ENCODE results near the gene TMPRSS13.

Gene TMPRSS13

GRCh38 chr11:117879516-117880480, 49.4 kb downstream of the TMPRSS13 start:
- Histone ChIP-seq H3K4ac (ENCODE audit: low read length) (no peak overlapping the region), H4K8ac (ENCODE audit: low read depth, low read length) (no peak overlapping the region), H3K4me3 (ENCODE audit: low read length in 2 of 2) (no peak overlapping the region), H3K14ac (ENCODE audit: low read length) (no peak overlapping the region), H2BK120ac (ENCODE audit: low read depth, low read length) (no peak overlapping the region), H3K79me1 (ENCODE audit: low read depth, low read length) (peaks cover 8% of the 10 kb centered on the region), H2AFZ (ENCODE audit: low read length) (no peak overlapping the region), H3K9me3 (replicated peaks in 1 of 2; ENCODE audit: control insufficient read depth in 2 of 2, insufficient read depth in 1 of 2, low read depth in 1 of 2, low read length in 2 of 2) (no peaks in the 10 kb centered on the region), H2BK15ac (ENCODE audit: low read length) (no peak overlapping the region), H3K18ac (ENCODE audit: low read length) (no peak overlapping the region), H2BK5ac (ENCODE audit: low read length) (no peak overlapping the region), H3K9ac (ENCODE audit: low read depth, low read length, poor library complexity) (no peak overlapping the region), H3K23ac (ENCODE audit: low read depth, low read length, poor library complexity) (no peak overlapping the region), H3K27me3 (ENCODE audit: control insufficient read depth in 3 of 3, insufficient read depth in 3 of 3, low read depth in 1 of 3, low read length in 3 of 3) (peaks cover 0 to 56% (median 0%) of the 10 kb centered on the region in 3 experiments), H3K4me2 (ENCODE audit: insufficient read depth, low read length, poor library complexity, severe bottlenecking) (no peak overlapping the region), H3K36me3 (replicated peaks in 1 of 2; ENCODE audit: control insufficient read depth in 2 of 2, insufficient read depth in 2 of 2, low read length in 2 of 2) (peaks cover 0 to 1% of the 10 kb centered on the region in 2 donors), H3K4me1 (ENCODE audit: control insufficient read depth in 2 of 2, insufficient read depth in 1 of 2, low read depth in 1 of 2, low read length in 2 of 2) (peaks cover 15 to 18% of the 10 kb centered on the region in 2 donors), H2AK5ac (ENCODE audit: low read depth, low read length) (no peak overlapping the region), H2BK12ac (ENCODE audit: low read length) (no peak overlapping the region), H4K91ac (ENCODE audit: low read depth, low read length, poor library complexity) (no peak overlapping the region), H3K27ac (replicated peaks; ENCODE audit: low read length) (no peak overlapping the region)
- no peak for DNase-seq (ENCODE audit: low spot score)
- WGBS, 2 donors (ENCODE audit: extremely low coverage in 2 of 2, insufficient read length in 2 of 2, insufficient replicate concordance in 1 of 2): no CpG with 5 or more reads among the region's 11 CpGs

- Histone ChIP-seq H3K9me3 (replicated peaks in 1 of 2; ENCODE audit: control insufficient read depth in 2 of 2, insufficient read depth in 1 of 2, low read depth in 1 of 2, low read length in 2 of 2) (no peaks in the 10 kb centered on the region), H3K23ac (ENCODE audit: low read depth, low read length, poor library complexity) (no peak overlapping the region), H3K4me2 (ENCODE audit: insufficient read depth, low read length, poor library complexity, severe bottlenecking) (no peak overlapping the region), H2AK5ac (ENCODE audit: low read depth, low read length) (no peak overlapping the region), H2BK15ac (ENCODE audit: low read length) (no peak overlapping the region), H3K14ac (ENCODE audit: low read length) (no peak overlapping the region), H2BK120ac (ENCODE audit: low read depth, low read length) (no peak overlapping the region), H3K4ac (ENCODE audit: low read length) (no peak overlapping the region), H3K79me1 (ENCODE audit: low read depth, low read length) (peaks cover 8% of the 10 kb centered on the region), H4K8ac (ENCODE audit: low read depth, low read length) (no peak overlapping the region), H2BK5ac (ENCODE audit: low read length) (no peak overlapping the region), H3K9ac (ENCODE audit: low read depth, low read length, poor library complexity) (no peak overlapping the region), H3K18ac (ENCODE audit: low read length) (no peak overlapping the region), H3K27ac (replicated peaks; ENCODE audit: low read length) (no peak overlapping the region), H3K4me1 (ENCODE audit: control insufficient read depth in 2 of 2, insufficient read depth in 1 of 2, low read depth in 1 of 2, low read length in 2 of 2) (peaks cover 15 to 23% of the 10 kb centered on the region in 2 donors), H3K27me3 (ENCODE audit: control insufficient read depth in 3 of 3, insufficient read depth in 3 of 3, low read depth in 1 of 3, low read length in 3 of 3) (peaks cover 0 to 55% (median 0%) of the 10 kb centered on the region in 3 experiments), H3K36me3 (replicated peaks in 1 of 2; ENCODE audit: control insufficient read depth in 2 of 2, insufficient read depth in 2 of 2, low read length in 2 of 2) (peaks cover 0 to 1% of the 10 kb centered on the region in 2 donors), H2BK12ac (ENCODE audit: low read length) (no peak overlapping the region), H4K91ac (ENCODE audit: low read depth, low read length, poor library complexity) (no peak overlapping the region), H2AFZ (ENCODE audit: low read length) (no peak overlapping the region), H3K4me3 (ENCODE audit: low read length in 2 of 2) (no peak overlapping the region)
- DNase-seq (ENCODE audit: low spot score): no peak
- no CpG with 5 or more reads among the region's 3 CpGs for WGBS, 2 donors (ENCODE audit: extremely low coverage in 2 of 2, insufficient read length in 2 of 2, insufficient replicate concordance in 1 of 2)
These were observed 50.2 kb downstream of the TMPRSS13 start for GRCh38 chr11:117878939-117879475.

- H4K8ac ChIP-seq (ENCODE audit: low read depth, low read length): no peak overlapping the region
- H2AK5ac ChIP-seq (ENCODE audit: low read depth, low read length): no peak overlapping the region
- H3K4me3 ChIP-seq (ENCODE audit: low read length in 2 of 2): no peak overlapping the region
- peaks cover 0 to 55% (median 0%) of the 10 kb centered on the region in 3 experiments for H3K27me3 ChIP-seq (ENCODE audit: control insufficient read depth in 3 of 3, insufficient read depth in 3 of 3, low read depth in 1 of 3, low read length in 3 of 3)
- peaks cover 0 to 1% of the 10 kb centered on the region in 2 donors for H3K36me3 ChIP-seq (replicated peaks in 1 of 2; ENCODE audit: control insufficient read depth in 2 of 2, insufficient read depth in 2 of 2, low read length in 2 of 2)
- peaks cover 8% of the 10 kb centered on the region for H3K79me1 ChIP-seq (ENCODE audit: low read depth, low read length)
- H3K27ac ChIP-seq (replicated peaks; ENCODE audit: low read length): no peak overlapping the region
- no peak overlapping the region for H2BK5ac ChIP-seq (ENCODE audit: low read length)
- no peak overlapping the region for H3K14ac ChIP-seq (ENCODE audit: low read length)
- no peak overlapping the region for H3K4ac ChIP-seq (ENCODE audit: low read length)
- H4K91ac ChIP-seq (ENCODE audit: low read depth, low read length, poor library complexity): no peak overlapping the region
- H3K18ac ChIP-seq (ENCODE audit: low read length): no peak overlapping the region
- no peak overlapping the region for H2BK120ac ChIP-seq (ENCODE audit: low read depth, low read length)
- no peak overlapping the region for H3K9ac ChIP-seq (ENCODE audit: low read depth, low read length, poor library complexity)
- H3K4me1 ChIP-seq (ENCODE audit: control insufficient read depth in 2 of 2, insufficient read depth in 1 of 2, low read depth in 1 of 2, low read length in 2 of 2): peaks cover 15 to 23% of the 10 kb centered on the region in 2 donors
- no peak overlapping the region for H3K4me2 ChIP-seq (ENCODE audit: insufficient read depth, low read length, poor library complexity, severe bottlenecking)
- no peak overlapping the region for H2BK15ac ChIP-seq (ENCODE audit: low read length)
- no peaks in the 10 kb centered on the region for H3K9me3 ChIP-seq (replicated peaks in 1 of 2; ENCODE audit: control insufficient read depth in 2 of 2, insufficient read depth in 1 of 2, low read depth in 1 of 2, low read length in 2 of 2)
- no peak for DNase-seq (ENCODE audit: low spot score)
- H3K23ac ChIP-seq (ENCODE audit: low read depth, low read length, poor library complexity): no peak overlapping the region
- no peak overlapping the region for H2AFZ ChIP-seq (ENCODE audit: low read length)
- WGBS, 2 donors (ENCODE audit: extremely low coverage in 2 of 2, insufficient read length in 2 of 2, insufficient replicate concordance in 1 of 2): no CpG with 5 or more reads among the region's 6 CpGs
- no peak overlapping the region for H2BK12ac ChIP-seq (ENCODE audit: low read length)
These were observed 50.8 kb downstream of the TMPRSS13 start for GRCh38 chr11:117878314-117878938.
